Psoas muscle (tissue), 8 donors: ENCODE data around the gene CNTN6. TPM values are rescaled to one million over a fixed set of nuclear protein-coding genes. Genes with fewer than 3 reads are reported as not detected.

Source experiments
- ATAC-seq, 4 donors: fragments of 200-7000 bp; cut with Tn5 transposase; one replicate each; pipeline ENCODE4 v1.9.1; 2020; ENCODE audit warnings: moderate library complexity in 3 of 4, mild to moderate bottlenecking in 2 of 4
- DNase-seq, 2 donors: peaks; one replicate each; pipeline ENCODE4 v3.0.0-alpha.2; 2020
- H3K27ac ChIP-seq: fragments of 200-600 bp; one replicate; pipeline ENCODE4 v1.8.0; 2022
- H3K27me3 ChIP-seq, 3 donors: fragments of 200-600 bp in 1 of 3; one replicate each; pipeline versions ENCODE4 v1.6.1 to v1.8.0; 2013 to 2022; ENCODE audit warnings: low read length in 2 of 3, mild to moderate bottlenecking in 2 of 3, moderate library complexity in 1 of 3; ENCODE audit not compliant: insufficient read depth in 3 of 3
- H3K36me3 ChIP-seq, 2 donors: fragments of 200-600 bp in 1 of 2; one replicate each; pipeline versions ENCODE4 v1.6.1 to v1.8.0; 2013 to 2022; ENCODE audit warnings: low read depth in 1 of 2, mild to moderate bottlenecking in 1 of 2, moderate library complexity in 1 of 2; ENCODE audit not compliant: insufficient read depth in 1 of 2
- H3K4me1 ChIP-seq: fragments of 200-600 bp; one replicate; pipeline ENCODE4 v1.8.0; 2022
- H3K4me3 ChIP-seq: fragments of 200-600 bp; one replicate; pipeline ENCODE4 v1.8.0; 2022; ENCODE audit warnings: mild to moderate bottlenecking
- H3K9me3 ChIP-seq: fragments of 200-600 bp; one replicate; pipeline ENCODE4 v1.8.0; 2022
- CTCF ChIP-seq: fragments of 200-600 bp; IDR thresholded peaks from one replicate; pipeline ENCODE4 v1.8.0; 2022; ENCODE audit warnings: antibody characterized with exemption
- WGBS, 3 donors: extraction: QIAGEN DNeasy Blood & Tissue Kit; methylation state at CpG; one replicate each; pipeline versions ENCODE4 v1.1.6 to v1.1.7; 2013; 5-methylcytosine and 5-hydroxymethylcytosine counted together
- intact Hi-C, 2 donors: fragments of 100-400 bp; cut with DNase I; formaldehyde crosslinking; loops; one replicate each; pipeline versions ENCODE4 v1.11.0 to v1.14.2; 2022
- polyA plus RNA-seq, 3 donors: library from polyadenylated mRNA; stranded (reverse); fragments of 200-250 nt; gene quantifications; one replicate each; pipeline ENCODE4 v1.2.3, GENCODE V29; 2013
- total RNA-seq, 4 donors: library from RNA; stranded (reverse); fragmentation: NEBNext Ultra II Directional in 2 of 4; extraction: Animal tissue kit (Norgen Biotek cat#: 25700) in 2 of 4; gene quantifications; one replicate each; pipeline versions ENCODE4 v1.2.1 to v1.2.4, GENCODE V29; 2021 to 2023
- donor health status: healthy with polysubstance abuse.
- donor health status: DM: no; HTN: no; CAD: no; lungs with moderate emphysema.
- donor health status: Bipolar disorder and iron deficiency.
- donor health status: healthy.
- donor health status: DM: yes; HTN: yes; CAD: no.
- donor health status: DM: no; HTN: no; CAD: no.
- donor health status: DM: no; HTN: no; CAD: no.
- donor health status: DM: yes; HTN: yes; CAD: no.

CNTN6 gene
- total and polyA plus RNA-seq, 7 donors = 0.10 TPM; not detected in 6

GRCh38 chr3:1251282-1252060 is 158.6 kb downstream of the CNTN6 start:
- DNase-seq (no peak), ATAC-seq (no peak)
- Histone ChIP-seq H3K36me3 (no peaks in the 10 kb centered on the region), H3K4me1 (no peaks in the 10 kb centered on the region), H3K9me3 (no peaks in the 10 kb centered on the region), H3K27ac (no peak overlapping the region), H3K27me3 (no peaks in the 10 kb centered on the region), H3K4me3 (no peak overlapping the region)
- no peak for TF ChIP-seq CTCF
- intact Hi-C loops = no loop called here
- WGBS, 3 donors = 65 to 74% (median 67%) methylated on average over 5 of the region's 5 CpGs

DNA sequence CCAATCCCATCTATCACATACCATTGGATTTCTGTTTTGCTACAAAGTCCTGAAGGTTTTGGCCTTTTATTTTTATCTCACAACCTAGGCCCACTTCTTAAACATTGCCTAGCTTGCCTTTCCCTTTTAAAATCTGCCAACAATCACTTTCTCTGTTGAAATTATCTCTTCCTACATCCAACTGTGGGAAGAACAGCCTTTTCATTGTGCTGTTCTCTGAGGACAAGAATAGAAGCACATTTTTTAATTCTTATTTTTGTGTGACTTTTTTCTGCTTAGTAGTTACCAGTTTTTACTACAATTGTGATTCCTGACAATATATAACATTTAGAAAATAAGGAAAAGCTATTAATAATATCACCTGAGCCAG is 159.2 kb downstream of the CNTN6 start:
- DNase-seq (no peak), ATAC-seq (no peak)
- no peaks in the 10 kb centered on the region for H3K36me3 ChIP-seq
- intact Hi-C loops = no loop called here
- TF ChIP-seq CTCF = no peak
- H3K4me1 ChIP-seq = no peaks in the 10 kb centered on the region
- no peaks in the 10 kb centered on the region for H3K27me3 ChIP-seq
- no peak overlapping the region for H3K27ac ChIP-seq
- H3K4me3 ChIP-seq = no peak overlapping the region
- H3K9me3 ChIP-seq = no peaks in the 10 kb centered on the region

GRCh38 chr3:1262246-1262645 is 169.4 kb downstream of the CNTN6 start:
- Histone ChIP-seq H3K4me1 (no peaks in the 10 kb centered on the region), H3K27ac (no peak overlapping the region), H3K36me3 (no peaks in the 10 kb centered on the region), H3K27me3 (no peaks in the 10 kb centered on the region), H3K9me3 (no peaks in the 10 kb centered on the region), H3K4me3 (no peak overlapping the region)
- DNase-seq (no peak), ATAC-seq (no peak)
- 88 to 90% (median 90%) methylated on average over 2 of the region's 2 CpGs for WGBS, 3 donors
- TF ChIP-seq CTCF = no peak
- intact Hi-C loops = no loop called here

DNA sequence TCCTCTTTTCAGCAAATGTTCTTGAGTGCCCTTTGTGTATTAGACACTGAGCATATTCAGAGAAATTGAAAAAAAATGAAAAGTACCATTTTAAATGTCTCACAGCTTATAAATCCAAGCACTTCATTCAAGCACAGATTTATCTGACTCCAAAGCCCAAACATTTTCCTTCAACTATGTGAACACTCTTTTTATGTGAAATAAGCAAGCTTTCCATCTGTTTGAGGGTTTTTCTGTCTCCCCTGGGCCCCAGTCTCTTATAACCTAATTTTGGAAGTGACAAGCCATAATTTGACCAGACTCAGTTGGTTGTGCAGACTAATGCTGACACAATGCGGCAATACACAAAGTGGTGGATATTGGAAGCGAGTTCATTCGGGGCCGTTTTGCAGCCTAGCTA is 170.3 kb downstream of the CNTN6 start:
- Histone ChIP-seq H3K36me3 (no peaks in the 10 kb centered on the region), H3K4me3 (no peak overlapping the region), H3K27ac (no peak overlapping the region), H3K27me3 (no peaks in the 10 kb centered on the region), H3K9me3 (no peaks in the 10 kb centered on the region), H3K4me1 (no peaks in the 10 kb centered on the region)
- no peak for DNase-seq
- no peak for TF ChIP-seq CTCF
- WGBS, 3 donors = 91 to 93% (median 91%) methylated on average over 4 of the region's 4 CpGs
- no peak for ATAC-seq
- intact Hi-C loops = no loop called here

GRCh38 chr3:1269808-1270207 is 177.0 kb downstream of the CNTN6 start:
- no peak overlapping the region for H3K4me3 ChIP-seq
- no peaks in the 10 kb centered on the region for H3K9me3 ChIP-seq
- no peaks in the 10 kb centered on the region for H3K4me1 ChIP-seq
- no peak overlapping the region for H3K27ac ChIP-seq
- DNase-seq (no peak), ATAC-seq (no peak)
- intact Hi-C loops = no loop called here
- TF ChIP-seq CTCF = no peak
- 65 to 72% (median 71%) methylated on average over 5 of the region's 5 CpGs for WGBS, 3 donors
- H3K36me3 ChIP-seq = no peaks in the 10 kb centered on the region
- H3K27me3 ChIP-seq = no peaks in the 10 kb centered on the region
